GM10266 (cell line): ENCODE measurements around the gene KCNE4.

Source experiments
- DNase-seq: peaks from one replicate; pipeline ENCODE4 v3.0.0; 2012; ENCODE audit errors: extremely low spot score
- TF ChIP-seq, protein P1 (sequence below): IDR thresholded peaks from 2 replicates; pipeline ENCODE4 v1.5.1; 2012; ENCODE audit warnings: mild to moderate bottlenecking, low read depth; ENCODE audit not compliant: control insufficient read depth, insufficient read depth; ENCODE audit errors: missing control alignments

The KCNE4 gene

GRCh38 chr2:223012291-223012690 lies 39.7 kb upstream of the KCNE4 start:
- DNase-seq, result no peak
- TF ChIP-seq, protein P1, sequence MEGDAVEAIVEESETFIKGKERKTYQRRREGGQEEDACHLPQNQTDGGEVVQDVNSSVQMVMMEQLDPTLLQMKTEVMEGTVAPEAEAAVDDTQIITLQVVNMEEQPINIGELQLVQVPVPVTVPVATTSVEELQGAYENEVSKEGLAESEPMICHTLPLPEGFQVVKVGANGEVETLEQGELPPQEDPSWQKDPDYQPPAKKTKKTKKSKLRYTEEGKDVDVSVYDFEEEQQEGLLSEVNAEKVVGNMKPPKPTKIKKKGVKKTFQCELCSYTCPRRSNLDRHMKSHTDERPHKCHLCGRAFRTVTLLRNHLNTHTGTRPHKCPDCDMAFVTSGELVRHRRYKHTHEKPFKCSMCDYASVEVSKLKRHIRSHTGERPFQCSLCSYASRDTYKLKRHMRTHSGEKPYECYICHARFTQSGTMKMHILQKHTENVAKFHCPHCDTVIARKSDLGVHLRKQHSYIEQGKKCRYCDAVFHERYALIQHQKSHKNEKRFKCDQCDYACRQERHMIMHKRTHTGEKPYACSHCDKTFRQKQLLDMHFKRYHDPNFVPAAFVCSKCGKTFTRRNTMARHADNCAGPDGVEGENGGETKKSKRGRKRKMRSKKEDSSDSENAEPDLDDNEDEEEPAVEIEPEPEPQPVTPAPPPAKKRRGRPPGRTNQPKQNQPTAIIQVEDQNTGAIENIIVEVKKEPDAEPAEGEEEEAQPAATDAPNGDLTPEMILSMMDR, result no peak

DNA sequence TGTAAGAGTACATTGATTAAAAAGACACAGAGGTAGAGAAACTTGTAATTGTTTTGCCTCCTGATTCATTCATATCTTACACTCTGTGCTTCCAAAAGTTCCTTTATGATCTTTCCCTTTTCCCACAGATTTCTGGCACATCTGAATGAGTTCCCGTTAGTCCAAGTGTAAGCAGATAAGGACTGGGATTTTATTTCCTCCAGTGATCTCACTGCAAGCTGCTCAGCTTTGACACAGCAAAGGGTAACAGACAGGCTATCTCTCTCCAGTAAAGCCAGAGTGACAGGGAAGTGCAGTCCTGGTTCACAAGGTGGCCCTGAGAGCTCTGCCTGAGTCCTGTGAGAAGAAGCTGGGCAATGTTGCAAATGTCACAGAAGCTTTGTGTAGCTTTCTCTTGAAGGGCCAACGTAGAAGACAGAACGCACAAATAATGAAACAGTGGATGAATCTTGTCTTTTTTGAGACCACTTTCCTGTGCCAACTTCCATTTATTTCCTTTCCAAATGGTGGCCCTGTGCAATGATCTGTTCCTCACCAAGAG lies 32.5 kb upstream of the KCNE4 start:
- TF ChIP-seq, protein P1, result no peak
- no peak for DNase-seq

- DNase-seq, result peak; percentile 30
- TF ChIP-seq, protein P1, result no peak
Measured at GRCh38 chr2:223019987-223020717, 31.8 kb upstream of the KCNE4 start.

DNA sequence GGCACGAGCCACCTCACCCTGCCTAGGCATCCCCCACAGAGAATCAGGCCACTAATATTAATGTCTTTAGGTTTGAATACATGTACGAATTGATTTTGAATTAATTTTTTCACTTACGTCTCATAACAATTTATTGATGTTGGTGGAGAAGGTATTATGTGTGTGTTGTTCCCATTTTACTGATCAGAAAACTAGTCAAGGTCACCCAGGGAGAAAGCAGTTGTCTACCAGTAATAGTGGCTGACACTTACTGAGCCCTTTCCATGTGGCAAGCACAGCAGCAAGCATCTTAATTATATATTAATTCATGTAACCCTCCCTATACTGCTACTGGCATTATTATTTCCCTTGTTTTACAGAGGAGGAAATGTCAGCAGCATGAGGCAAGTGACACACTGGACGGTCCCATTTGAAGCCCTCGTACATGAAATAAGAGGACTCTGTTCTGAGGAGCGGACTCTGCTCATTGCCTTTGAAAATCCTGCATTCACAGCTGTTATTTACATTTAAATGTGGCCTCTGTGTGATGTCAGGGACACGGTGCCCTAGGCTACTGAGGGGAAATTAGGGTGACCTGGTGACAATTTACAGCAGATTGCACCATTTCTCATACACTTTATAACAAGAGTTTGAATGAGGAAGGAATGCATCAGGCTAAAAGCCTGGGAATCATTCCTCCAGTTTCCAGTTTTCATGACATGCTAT lies 30.9 kb upstream of the KCNE4 start:
- no peak for DNase-seq
- TF ChIP-seq, protein P1, result no peak

- no peak for DNase-seq
- TF ChIP-seq, protein P1, result no peak
Measured at GRCh38 chr2:223026357-223027110, 25.5 kb upstream of the KCNE4 start.

- TF ChIP-seq, protein P1, result no peak
Measured at GRCh38 chr2:223027442-223027841, 24.5 kb upstream of the KCNE4 start.

DNA sequence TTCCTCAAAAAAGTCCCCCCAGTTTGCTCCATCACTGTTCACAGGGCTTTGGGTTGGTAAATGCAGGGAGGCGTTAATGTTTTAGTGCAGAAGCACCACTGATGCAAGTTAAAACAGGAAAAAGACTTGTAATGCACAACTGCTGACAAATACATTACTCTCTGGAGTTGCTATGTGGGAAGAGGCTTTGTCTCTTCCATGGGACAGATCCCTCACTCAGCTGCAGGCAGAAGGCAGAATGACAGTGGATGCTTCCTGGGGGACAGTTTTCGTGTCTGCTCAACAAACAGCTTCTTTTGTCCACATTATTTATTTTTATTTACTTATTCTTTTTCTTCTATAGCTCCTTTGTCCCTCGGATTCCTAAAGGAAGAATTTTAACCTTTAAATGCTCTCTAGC lies 22.7 kb upstream of the KCNE4 start:
- TF ChIP-seq, protein P1, result no peak
- no peak for DNase-seq

More at GRCh38 chr2:223027442-223027841, 24.5 kb upstream of the KCNE4 start:
- DNase-seq, result no peak
